Gastroesophageal sphincter (tissue), 4 donors: Measurements from ENCODE around the gene SH3GLB2. TPM values are rescaled to one million over a fixed set of nuclear protein-coding genes. Genes with fewer than 3 reads are reported as not detected.
A peak's percentile ranks its signal among the peaks of the same experiment; 100 is the strongest.

Source experiments
- ATAC-seq: fragments of 150-250 bp; one replicate; pipeline ENCODE4 v1.9.1; 2016; ENCODE audit warnings: mild to moderate bottlenecking, moderate library complexity
- H3K27ac ChIP-seq, 4 donors: fragments of 200-600 bp; sonication (generic) in 3 of 4; 1 replicate in 3 of 4; 2 replicates in 1 of 4; pipeline ENCODE4 v1.5.1; 2016 to 2019
- H3K27me3 ChIP-seq: fragments of 200-600 bp; sonication (generic); one replicate; pipeline ENCODE4 v1.5.1; 2019
- H3K36me3 ChIP-seq, 2 donors: fragments of 200-600 bp; sonication (generic); one replicate each; pipeline ENCODE4 v1.5.1; 2019; ENCODE audit warnings: control low read depth in 1 of 2
- H3K4me1 ChIP-seq, 3 donors: fragments of 200-600 bp; sonication (generic); 1 replicate in 2 of 3; 2 replicates in 1 of 3; pipeline ENCODE4 v1.5.1; 2016 to 2019; ENCODE audit warnings: control low read depth in 2 of 3
- H3K4me3 ChIP-seq, 2 donors: fragments of 200-600 bp; sonication (generic); one replicate each; pipeline ENCODE4 v1.5.1; 2019; ENCODE audit warnings: mild to moderate bottlenecking in 1 of 2, moderate library complexity in 1 of 2
- H3K9me3 ChIP-seq, 3 donors: fragments of 200-600 bp; sonication (generic); one replicate each; pipeline ENCODE4 v1.5.1; 2017 to 2019; ENCODE audit warnings: control low read depth in 2 of 3
- CTCF ChIP-seq, 4 experiments: fragments of 200-600 bp in 2 of 4; fragments of 450-650 bp in 2 of 4; sonication (generic) in 1 of 4; IDR thresholded peaks; one replicate each; pipeline ENCODE4 v1.5.1; 2017 to 2019; ENCODE audit warnings: antibody characterized with exemption in 4 of 4, mild to moderate bottlenecking in 2 of 4, moderate library complexity in 2 of 4
- EP300 ChIP-seq: sonication (generic); formaldehyde crosslinking; IDR thresholded peaks from one replicate; pipeline ENCODE4 v1.6.1; 2017; ENCODE audit warnings: antibody characterized with exemption, mild to moderate bottlenecking
- POLR2A ChIP-seq, 2 donors: fragments of 450-650 bp; IDR thresholded peaks; one replicate each; pipeline ENCODE4 v1.6.1; 2017; ENCODE audit warnings: antibody characterized with exemption in 2 of 2, mild to moderate bottlenecking in 2 of 2, moderate library complexity in 1 of 2
- POLR2AphosphoS5 ChIP-seq: sonication (generic); formaldehyde crosslinking; IDR thresholded peaks from one replicate; pipeline ENCODE4 v1.6.1; 2017; ENCODE audit warnings: antibody characterized with exemption
- WGBS, 2 donors: methylation state at CpG; one replicate each; pipeline ENCODE4 v1.1.5; 2018; ENCODE audit warnings: low coverage in 1 of 2; 5-methylcytosine and 5-hydroxymethylcytosine counted together
- total RNA-seq, 4 donors: library from RNA; depleted of rRNA; stranded (reverse); fragments of >200 nt; gene quantifications; one replicate each; pipeline ENCODE4 v1.1.0, GENCODE V29; 2016

The SH3GLB2 gene
- total RNA-seq, 4 donors from 2014 or later, result 80.3 to 123 (median 83.6) TPM

- no peak for TF ChIP-seq EP300
- no peak for TF ChIP-seq CTCF (IDR thresholded peaks at IDR 0.05)
- TF ChIP-seq POLR2AphosphoS5, result no peak
- TF ChIP-seq POLR2A (IDR thresholded peaks at IDR 0.05), result no peak
- Histone ChIP-seq H3K27me3 (no peaks in the 10 kb centered on the region), H3K4me1 (peaks cover 0 to 45% (median 25%) of the 10 kb centered on the region in 3 donors), H3K9me3 (no peaks in the 10 kb centered on the region), H3K36me3 (no peaks in the 10 kb centered on the region), H3K4me3 (peak overlapping the region; percentile 61 to 89), H3K27ac (peak overlapping the region in 3 of 4 donors; percentile 82 to 89 (median 86))
- ATAC-seq, result peak; percentile 59
- no CpG with 5 or more reads among the region's 47 CpGs for WGBS, 2 donors
These were observed 393 bp downstream of the SH3GLB2 start for GRCh38 chr9:129027685-129028191.

- H3K27me3 ChIP-seq, result no peaks in the 10 kb centered on the region
- no peaks in the 10 kb centered on the region for H3K36me3 ChIP-seq
- peaks cover 0 to 50% (median 25%) of the 10 kb centered on the region in 3 donors for H3K4me1 ChIP-seq
- 8% methylated on average over 2 of the region's 9 CpGs; no CpG with 5 or more reads in 1 of the 2 donors for WGBS, 2 donors
- no peak for ATAC-seq
- TF ChIP-seq CTCF (IDR thresholded peaks at IDR 0.05), result no peak
- no peak for TF ChIP-seq EP300
- no peak for TF ChIP-seq POLR2AphosphoS5
- TF ChIP-seq POLR2A (IDR thresholded peaks at IDR 0.05), result no peak
- H3K27ac ChIP-seq, result peak overlapping the region in 3 of 4 donors; percentile 82 to 89 (median 86)
- H3K9me3 ChIP-seq, result no peaks in the 10 kb centered on the region
- H3K4me3 ChIP-seq, result peak overlapping the region; percentile 61 to 89
These were observed 877 bp downstream of the SH3GLB2 start for GRCh38 chr9:129027224-129027684.

DNA sequence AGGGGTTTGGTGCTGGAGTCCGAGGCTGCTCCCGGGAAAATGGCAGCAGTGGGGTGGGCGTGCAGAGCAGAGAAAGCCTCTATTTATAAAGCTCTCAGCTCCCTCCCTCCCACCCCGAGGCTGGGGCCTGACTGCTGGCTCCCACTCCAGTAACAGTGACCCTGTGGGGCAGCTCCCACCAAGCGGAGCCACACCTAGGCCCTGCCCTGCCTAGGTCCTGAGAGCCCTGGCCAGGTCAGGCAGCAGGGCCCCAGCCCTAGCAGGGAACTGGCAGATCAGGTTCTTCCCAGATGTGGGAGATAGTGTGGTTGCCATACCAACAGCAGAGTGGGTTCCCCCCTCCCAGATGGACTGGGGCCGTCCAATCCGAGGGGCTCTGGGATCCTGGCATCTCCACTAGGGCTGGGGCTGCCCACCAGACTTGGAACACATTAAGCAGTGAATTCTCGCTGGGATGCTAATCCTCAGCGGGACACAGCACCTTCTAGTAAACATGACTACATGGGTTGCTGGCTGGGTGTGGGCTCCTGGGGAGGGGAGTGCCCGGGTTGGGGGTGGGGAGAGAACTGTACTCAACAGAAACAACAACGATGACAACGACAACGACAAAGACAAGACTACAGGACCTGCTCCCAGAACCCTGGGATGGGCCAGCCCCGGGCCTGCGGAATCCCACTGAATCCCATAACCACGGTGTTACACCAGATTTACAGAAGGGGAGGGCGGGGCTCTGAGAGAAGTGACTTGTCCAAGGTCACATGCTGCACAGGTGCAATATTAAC, 1.5 kb downstream of the SH3GLB2 start:
- WGBS, 2 donors, result 51% methylated on average over 7 of the region's 17 CpGs; no CpG with 5 or more reads in 1 of the 2 donors
- H3K9me3 ChIP-seq, result no peaks in the 10 kb centered on the region
- no peak for TF ChIP-seq CTCF (IDR thresholded peaks at IDR 0.05)
- no peak for TF ChIP-seq POLR2A (IDR thresholded peaks at IDR 0.05)
- TF ChIP-seq EP300, result no peak
- TF ChIP-seq POLR2AphosphoS5, result no peak
- ATAC-seq, result no peak
- peak overlapping the region in 3 of 4 donors; percentile 82 to 89 (median 86) for H3K27ac ChIP-seq
- peaks cover 0 to 56% (median 25%) of the 10 kb centered on the region in 3 donors for H3K4me1 ChIP-seq
- peak overlapping the region in 1 of 2 donors; percentile 89 for H3K4me3 ChIP-seq
- no peaks in the 10 kb centered on the region for H3K36me3 ChIP-seq
- H3K27me3 ChIP-seq, result no peaks in the 10 kb centered on the region

DNA sequence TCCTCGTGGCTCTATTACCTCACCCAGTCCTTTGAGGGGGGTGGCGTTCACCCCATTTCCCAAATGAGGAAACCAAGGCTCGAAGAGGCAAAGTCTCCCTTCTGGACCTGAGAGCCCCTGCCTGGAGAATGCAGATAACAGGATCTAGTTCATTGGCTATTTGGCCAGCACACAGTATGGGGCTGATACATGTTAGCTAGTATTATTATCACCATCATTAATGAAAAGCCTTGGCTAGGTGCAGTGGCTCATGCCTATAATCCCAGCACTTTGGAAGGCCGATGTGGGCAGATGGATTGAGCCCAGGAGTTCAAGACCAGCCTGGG, 4.3 kb downstream of the SH3GLB2 start:
- Histone ChIP-seq H3K27me3 (no peaks in the 10 kb centered on the region), H3K9me3 (no peaks in the 10 kb centered on the region), H3K36me3 (peaks cover 0 to 22% of the 10 kb centered on the region in 2 donors), H3K4me1 (peaks cover 0 to 51% (median 23%) of the 10 kb centered on the region in 3 donors), H3K4me3 (no peak overlapping the region), H3K27ac (peak overlapping the region in 3 of 4 donors; percentile 5 to 68 (median 57))
- 45% methylated on average over 4 of the region's 4 CpGs; no CpG with 5 or more reads in 1 of the 2 donors for WGBS, 2 donors
- no peak for TF ChIP-seq EP300
- TF ChIP-seq POLR2AphosphoS5, result no peak
- TF ChIP-seq CTCF (IDR thresholded peaks at IDR 0.05), result no peak
- TF ChIP-seq POLR2A (IDR thresholded peaks at IDR 0.05), result no peak
- no peak for ATAC-seq
